ENCODE results near the gene FGF12. TPM values are rescaled to one million over a fixed set of nuclear protein-coding genes. Genes with fewer than 3 reads are reported as not detected.

The FGF12 gene
- total RNA-seq, 4 donors from 2014 or later: 0.42 to 1.5 (median 0.62) TPM

GRCh38 chr3:192170659-192171058 is 556.7 kb downstream of the FGF12 start:
- WGBS, 2 donors: 82 to 86% methylated on average over 3 of the region's 3 CpGs
- Histone ChIP-seq H3K27ac (no peak overlapping the region), H3K36me3 (no peaks in the 10 kb centered on the region), H3K4me1 (no peaks in the 10 kb centered on the region), H3K9me3 (no peaks in the 10 kb centered on the region), H3K27me3 (no peaks in the 10 kb centered on the region), H3K4me3 (no peak overlapping the region)
- no peak for DNase-seq (ENCODE audit: low spot score in 2 of 2)
- TF ChIP-seq POLR2A (IDR thresholded peaks at IDR 0.05) (no peak), EP300 (IDR thresholded peaks at IDR 0.05) (no peak), CTCF (IDR thresholded peaks at IDR 0.05) (no peak)

GRCh38 chr3:192170031-192170430 is 557.3 kb downstream of the FGF12 start:
- H3K9me3 ChIP-seq: no peaks in the 10 kb centered on the region
- no peak overlapping the region for H3K4me3 ChIP-seq
- H3K27me3 ChIP-seq: no peaks in the 10 kb centered on the region
- no peak for TF ChIP-seq EP300 (IDR thresholded peaks at IDR 0.05)
- TF ChIP-seq CTCF (IDR thresholded peaks at IDR 0.05): no peak
- no peak for TF ChIP-seq POLR2A (IDR thresholded peaks at IDR 0.05)
- WGBS, 2 donors: 68 to 71% methylated on average over 6 of the region's 6 CpGs
- no peak overlapping the region for H3K27ac ChIP-seq
- H3K4me1 ChIP-seq: no peaks in the 10 kb centered on the region
- DNase-seq (ENCODE audit: low spot score in 2 of 2): no peak
- no peaks in the 10 kb centered on the region for H3K36me3 ChIP-seq

- no peaks in the 10 kb centered on the region for H3K4me1 ChIP-seq
- no peak for DNase-seq (ENCODE audit: low spot score in 2 of 2)
- 66 to 74% methylated on average over 4 of the region's 4 CpGs for WGBS, 2 donors
- H3K27me3 ChIP-seq: no peaks in the 10 kb centered on the region
- no peak overlapping the region for H3K4me3 ChIP-seq
- no peaks in the 10 kb centered on the region for H3K36me3 ChIP-seq
- no peaks in the 10 kb centered on the region for H3K9me3 ChIP-seq
- H3K27ac ChIP-seq: no peak overlapping the region
- TF ChIP-seq EP300 (IDR thresholded peaks at IDR 0.05) (no peak), POLR2A (IDR thresholded peaks at IDR 0.05) (no peak), CTCF (IDR thresholded peaks at IDR 0.05) (no peak)
These were observed 557.9 kb downstream of the FGF12 start for GRCh38 chr3:192169332-192169915.

GRCh38 chr3:192168202-192168601 is 559.1 kb downstream of the FGF12 start:
- Histone ChIP-seq H3K9me3 (no peaks in the 10 kb centered on the region), H3K36me3 (no peaks in the 10 kb centered on the region), H3K27ac (no peak overlapping the region), H3K27me3 (no peaks in the 10 kb centered on the region), H3K4me3 (no peak overlapping the region), H3K4me1 (no peaks in the 10 kb centered on the region)
- no peak for DNase-seq (ENCODE audit: low spot score in 2 of 2)
- no peak for TF ChIP-seq POLR2A (IDR thresholded peaks at IDR 0.05)
- TF ChIP-seq EP300 (IDR thresholded peaks at IDR 0.05): no peak
- no peak for TF ChIP-seq CTCF (IDR thresholded peaks at IDR 0.05)

GRCh38 chr3:192165552-192165951 is 561.8 kb downstream of the FGF12 start:
- H3K4me3 ChIP-seq: no peak overlapping the region
- TF ChIP-seq EP300 (IDR thresholded peaks at IDR 0.05): no peak
- TF ChIP-seq CTCF (IDR thresholded peaks at IDR 0.05): no peak
- no peak for TF ChIP-seq POLR2A (IDR thresholded peaks at IDR 0.05)
- no peaks in the 10 kb centered on the region for H3K27me3 ChIP-seq
- DNase-seq (ENCODE audit: low spot score in 2 of 2): no peak
- H3K27ac ChIP-seq: no peak overlapping the region
- no peaks in the 10 kb centered on the region for H3K9me3 ChIP-seq
- H3K36me3 ChIP-seq: no peaks in the 10 kb centered on the region
- no peaks in the 10 kb centered on the region for H3K4me1 ChIP-seq
- 65 to 68% methylated on average over 2 of the region's 2 CpGs for WGBS, 2 donors

Measured in tibial nerve (tissue), 4 donors.